IMR-90 (cell line): ENCODE measurements around the gene AP3D1. TPM values are rescaled to one million over a fixed set of nuclear protein-coding genes. Genes with fewer than 3 reads are reported as not detected.

Experiments used
- ATAC-seq: fragments of 200-7000 bp; cut with Tn5 transposase; 2 replicates; pipeline ENCODE4 v1.9.1; 2020; ENCODE audit warnings: low read depth, mild to moderate bottlenecking, moderate library complexity
- BruUV-seq: library from RNA; stranded (reverse); fragments of 400-500 nt; replicated peaks from 2 replicates; lab custom pipeline; 2021; lab: Mats Ljungman, UMichigan
- CTCF ChIA-PET: fragments of 300-600 bp; formaldehyde crosslinking; extraction: SDS; loops from one replicate; lab custom pipeline; 2021; ENCODE audit warnings: antibody characterized with exemption; lab: Yijun Ruan, JAX
- POLR2A ChIA-PET: fragments of 300-600 bp; sonication (Branson Sonifier 250); formaldehyde crosslinking; loops from one replicate; lab custom pipeline; 2022; ENCODE audit warnings: antibody characterized with exemption; ENCODE audit not compliant: unreplicated experiment; lab: Charles Lee
- DNase-seq: peaks from one replicate; pipeline ENCODE4 v3.0.0; 2013
- H2AFZ ChIP-seq: replicated peaks from 2 replicates; pipeline ENCODE3; 2013; ENCODE audit warnings: low read length, mild to moderate bottlenecking; ENCODE audit not compliant: poor library complexity
- H2AK5ac ChIP-seq: 2 replicates; pipeline ENCODE4 v1.6.1; 2013; ENCODE audit warnings: low read depth, low read length, inconsistent platforms
- H2AK9ac ChIP-seq: replicated peaks from 2 replicates; pipeline ENCODE3; 2013; ENCODE audit warnings: mild to moderate bottlenecking, low read depth, low read length, moderate library complexity; ENCODE audit not compliant: poor library complexity
- H2BK120ac ChIP-seq: 2 replicates; pipeline ENCODE4 v1.6.1; 2013; ENCODE audit warnings: low read depth, low read length, inconsistent platforms
- H2BK15ac ChIP-seq: 3 replicates; pipeline ENCODE4 v1.6.1; 2013; ENCODE audit warnings: low read depth, low read length, inconsistent platforms
- H2BK20ac ChIP-seq: 2 replicates; pipeline ENCODE4 v1.6.1; 2013; ENCODE audit warnings: low read depth, mild to moderate bottlenecking, inconsistent platforms, low read length, moderate library complexity
- H2BK5ac ChIP-seq: 2 replicates; pipeline ENCODE4 v1.6.1; 2013; ENCODE audit warnings: mild to moderate bottlenecking, low read depth, low read length, inconsistent platforms; ENCODE audit not compliant: poor library complexity, severe bottlenecking
- H3K14ac ChIP-seq: replicated peaks from 2 replicates; pipeline ENCODE4 v1.6.1; 2013; ENCODE audit warnings: low read depth, low read length, inconsistent platforms
- H3K18ac ChIP-seq: 2 replicates; pipeline ENCODE4 v1.6.1; 2013; ENCODE audit warnings: low read depth, low read length, control low read depth
- H3K23ac ChIP-seq: 2 replicates; pipeline ENCODE4 v1.6.1; 2013; ENCODE audit warnings: low read depth, low read length, inconsistent platforms
- H3K27ac ChIP-seq: 2 replicates; pipeline ENCODE4 v1.5.1; 2013; ENCODE audit warnings: mild to moderate bottlenecking, control low read depth, low read length; ENCODE audit not compliant: insufficient read depth
- H3K27me3 ChIP-seq: 2 replicates; pipeline ENCODE4 v1.6.1; 2013; ENCODE audit warnings: low read length; ENCODE audit not compliant: control insufficient read depth, insufficient read depth
- H3K36me3 ChIP-seq: 2 replicates; pipeline ENCODE4 v1.6.1; 2013; ENCODE audit warnings: low read length, mixed read lengths; ENCODE audit not compliant: control insufficient read depth, insufficient read depth
- H3K4ac ChIP-seq: 2 replicates; pipeline ENCODE4 v1.6.1; 2013; ENCODE audit warnings: low read depth, low read length, inconsistent platforms
- H3K4me1 ChIP-seq: 2 replicates; pipeline ENCODE4 v1.6.1; 2013; ENCODE audit warnings: low read length, mixed read lengths; ENCODE audit not compliant: control insufficient read depth, insufficient read depth
- H3K4me2 ChIP-seq: 2 replicates; pipeline ENCODE4 v1.6.1; 2013; ENCODE audit warnings: low read depth, mild to moderate bottlenecking, control low read depth, low read length, moderate library complexity
- H3K4me3 ChIP-seq: 2 replicates; pipeline ENCODE4 v1.5.1; 2013; ENCODE audit warnings: low read depth, mild to moderate bottlenecking, control low read depth, low read length, moderate library complexity; ENCODE audit not compliant: insufficient read depth
- H3K56ac ChIP-seq: 2 replicates; pipeline ENCODE4 v1.6.1; 2013; ENCODE audit warnings: low read length, inconsistent platforms; ENCODE audit not compliant: insufficient read depth; ENCODE audit errors: extremely low read depth
- H3K79me1 ChIP-seq, 2 experiments: 2 replicates each; pipeline ENCODE4 v1.6.1; 2013; ENCODE audit warnings: low read length in 2 of 2, inconsistent platforms in 1 of 2, low read depth in 1 of 2
- H3K9ac ChIP-seq: 2 replicates; pipeline ENCODE4 v1.6.1; 2013; ENCODE audit warnings: low read depth, low read length, control low read depth
- H3K9me1 ChIP-seq: 2 replicates; pipeline ENCODE4 v1.6.1; 2013; ENCODE audit warnings: low read length, inconsistent platforms; ENCODE audit not compliant: insufficient read depth
- H3K9me3 ChIP-seq: 2 replicates; pipeline ENCODE4 v1.6.1; 2013; ENCODE audit warnings: low read length; ENCODE audit not compliant: control insufficient read depth, insufficient read depth
- H4K20me1 ChIP-seq: 2 replicates; pipeline ENCODE4 v1.6.1; 2013; ENCODE audit warnings: low read length, inconsistent platforms; ENCODE audit not compliant: insufficient read depth
- H4K5ac ChIP-seq: 2 replicates; pipeline ENCODE4 v1.6.1; 2013; ENCODE audit warnings: mild to moderate bottlenecking, low read depth, low read length, control low read depth
- H4K8ac ChIP-seq, 2 experiments: 2 replicates each; pipeline ENCODE4 v1.6.1; 2013; ENCODE audit warnings: low read depth in 2 of 2, low read length in 2 of 2, control low read depth in 1 of 2, inconsistent platforms in 1 of 2
- H4K91ac ChIP-seq: 2 replicates; pipeline ENCODE4 v1.6.1; 2013; ENCODE audit warnings: low read depth, low read length, inconsistent platforms; ENCODE audit not compliant: insufficient read depth
- BHLHE40 ChIP-seq: fragments of 150-350 bp; IDR thresholded peaks from 2 replicates; pipeline ENCODE4 v1.6.1; 2016; ENCODE audit warnings: mild to moderate bottlenecking, low read depth, low read length
- CEBPB ChIP-seq: IDR thresholded peaks from 2 replicates; pipeline ENCODE4 v1.6.1; 2012; ENCODE audit warnings: low read depth, low read length, improper control_type of control experiment
- MAFK ChIP-seq: IDR thresholded peaks from 2 replicates; pipeline ENCODE4 v1.6.1; 2012; ENCODE audit warnings: low read depth, low read length, improper control_type of control experiment
- MAZ ChIP-seq: IDR thresholded peaks from 2 replicates; pipeline ENCODE4 v1.6.1; 2012; ENCODE audit warnings: low read depth, mild to moderate bottlenecking, low read length, improper control_type of control experiment, moderate library complexity, borderline replicate concordance
- RCOR1 ChIP-seq: IDR thresholded peaks from 2 replicates; pipeline ENCODE4 v1.6.1; 2012; ENCODE audit warnings: mild to moderate bottlenecking, low read length, improper control_type of control experiment; ENCODE audit not compliant: insufficient replicate concordance
- WGBS, 2 experiments: methylation state at CpG; one replicate each; pipeline versions ENCODE4 v1.1.5 to v1.1.7; 2013; ENCODE audit warnings: missing lambda C conversion rate in 2 of 2; ENCODE audit not compliant: insufficient read length in 1 of 2; ENCODE audit errors: extremely low coverage in 2 of 2; 5-methylcytosine and 5-hydroxymethylcytosine counted together
- dilution Hi-C: fragments of 300-500 bp; cut with HindIII; formaldehyde crosslinking; loops from one replicate; pipeline ENCODE4 v1.14.3; 2018; ENCODE audit warnings: low sequenced_read_pairs; ENCODE audit not compliant: unreplicated experiment
- in situ Hi-C: fragments of 300-500 bp; cut with MboI; formaldehyde crosslinking; loops from 3 replicates; pipeline ENCODE4 v1.14.3; 2019; ENCODE audit warnings: low sequenced_read_pairs, inconsistent platforms, mixed read lengths
- intact Hi-C: fragments of 100-400 bp; cut with micrococcal nuclease; formaldehyde crosslinking; loops from 2 replicates; pipeline ENCODE4 v1.10.0; 2022
- polyA plus RNA-seq, 3 experiments: library from polyadenylated mRNA; depleted of rRNA; stranded (reverse); fragments of >200 nt; gene quantifications; 2 replicates each; pipeline ENCODE4 v1.2.3, GENCODE V29; 2012; ENCODE audit warnings: low replicate concordance in 1 of 3
- total RNA-seq: library from RNA; depleted of rRNA; stranded (reverse); fragments of >200 nt; gene quantifications from 2 replicates; pipeline ENCODE4 v1.2.3, GENCODE V29; 2012
- TF ChIP-seq, protein P1 (sequence below): conservative IDR thresholded peaks from 2 replicates; pipeline ENCODE4 v1.5.1; 2012; ENCODE audit warnings: mild to moderate bottlenecking, low read depth, low read length, improper control_type of control experiment

Gene AP3D1
- total and polyA plus RNA-seq, 2 of the 4 experiments (the other 2 are of a cell fraction) = 75.3 to 129 TPM

DNA sequence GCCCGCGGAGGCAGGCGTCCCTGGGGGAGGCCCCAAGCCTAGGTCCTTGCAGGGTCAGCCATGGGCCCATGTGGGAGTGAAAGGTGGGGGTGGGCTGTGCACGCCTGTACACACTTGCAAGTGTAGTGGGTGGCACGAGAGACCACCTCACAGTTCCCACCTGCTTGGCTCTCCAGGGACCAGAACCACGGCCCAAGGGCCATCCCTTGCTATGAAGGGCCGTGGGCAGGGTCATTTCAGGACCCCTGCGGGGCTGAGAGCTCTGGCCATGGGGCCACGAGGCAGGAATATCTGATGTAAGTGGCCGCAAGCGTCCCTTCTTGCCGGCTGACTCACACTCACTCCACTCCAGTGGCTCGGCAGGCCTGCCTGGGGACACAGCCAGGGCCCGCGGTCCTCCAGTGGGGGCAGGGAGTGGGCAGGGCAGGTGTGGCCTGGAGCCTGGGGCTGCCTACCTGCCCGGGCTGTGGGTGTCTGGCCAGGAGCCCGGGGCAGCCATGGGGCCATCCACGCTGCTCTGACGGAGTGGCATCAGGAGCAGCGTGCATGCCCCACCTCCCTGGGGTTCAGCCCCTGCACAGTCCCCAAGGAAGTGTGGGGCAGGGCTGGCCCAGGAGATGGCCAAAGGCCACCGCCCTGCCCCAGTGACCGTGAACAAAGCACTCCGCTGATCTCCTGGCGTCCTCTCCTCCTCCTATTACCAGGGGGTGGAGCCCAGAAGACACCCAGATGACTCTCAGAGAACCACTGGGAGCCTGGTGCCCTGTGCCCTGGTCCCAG is 91.8 kb downstream of the AP3D1 start:
- H3K9me1 ChIP-seq = peaks cover 15% of the 10 kb centered on the region
- H2AFZ ChIP-seq = peak overlapping the region; percentile 79
- H3K14ac ChIP-seq = peak overlapping the region; percentile 95
- ChIA-PET POLR2A (no interaction called here), CTCF (no interaction called here)
- TF ChIP-seq MAFK (no peak), CEBPB (peak; percentile 89), MAZ (no peak), BHLHE40 (no peak), RCOR1 (no peak)
- TF ChIP-seq, protein P1, sequence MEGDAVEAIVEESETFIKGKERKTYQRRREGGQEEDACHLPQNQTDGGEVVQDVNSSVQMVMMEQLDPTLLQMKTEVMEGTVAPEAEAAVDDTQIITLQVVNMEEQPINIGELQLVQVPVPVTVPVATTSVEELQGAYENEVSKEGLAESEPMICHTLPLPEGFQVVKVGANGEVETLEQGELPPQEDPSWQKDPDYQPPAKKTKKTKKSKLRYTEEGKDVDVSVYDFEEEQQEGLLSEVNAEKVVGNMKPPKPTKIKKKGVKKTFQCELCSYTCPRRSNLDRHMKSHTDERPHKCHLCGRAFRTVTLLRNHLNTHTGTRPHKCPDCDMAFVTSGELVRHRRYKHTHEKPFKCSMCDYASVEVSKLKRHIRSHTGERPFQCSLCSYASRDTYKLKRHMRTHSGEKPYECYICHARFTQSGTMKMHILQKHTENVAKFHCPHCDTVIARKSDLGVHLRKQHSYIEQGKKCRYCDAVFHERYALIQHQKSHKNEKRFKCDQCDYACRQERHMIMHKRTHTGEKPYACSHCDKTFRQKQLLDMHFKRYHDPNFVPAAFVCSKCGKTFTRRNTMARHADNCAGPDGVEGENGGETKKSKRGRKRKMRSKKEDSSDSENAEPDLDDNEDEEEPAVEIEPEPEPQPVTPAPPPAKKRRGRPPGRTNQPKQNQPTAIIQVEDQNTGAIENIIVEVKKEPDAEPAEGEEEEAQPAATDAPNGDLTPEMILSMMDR = no peak
- DNase-seq (peak; percentile 61), ATAC-seq (no peak)
- peak overlapping the region; percentile 93 to 98 for H4K8ac ChIP-seq
- peak overlapping the region; percentile 98 for H3K4ac ChIP-seq
- peak overlapping the region; percentile 74; the same call in 1 of the 2 replicates for H3K56ac ChIP-seq
- peak overlapping the region; percentile 89; the same call in 2 of the 3 replicates for H2BK15ac ChIP-seq
- peaks cover 32% of the 10 kb centered on the region for H3K4me1 ChIP-seq
- H4K20me1 ChIP-seq = no peaks in the 10 kb centered on the region
- intact Hi-C loops = no loop called here
- no peak overlapping the region for H3K4me3 ChIP-seq
- no peaks in the 10 kb centered on the region for H3K36me3 ChIP-seq
- peak overlapping the region; percentile 89 for H2AK5ac ChIP-seq
- H4K5ac ChIP-seq = peak overlapping the region; percentile 98
- H3K79me1 ChIP-seq = peaks cover 5 to 39% of the 10 kb centered on the region in 2 experiments; a peak in 3 of 4 replicates
- H3K23ac ChIP-seq = peak overlapping the region; percentile 92
- 51% methylated on average over 3 of the region's 24 CpGs; no CpG with 5 or more reads in 1 of the 2 experiments for WGBS, 2 experiments
- H2BK5ac ChIP-seq = peak overlapping the region; percentile 96
- H2AK9ac ChIP-seq = peak overlapping the region; percentile 98
- no peaks in the 10 kb centered on the region for H3K9me3 ChIP-seq
- H3K4me2 ChIP-seq = no peak overlapping the region; the same call in 1 of the 2 replicates
- H2BK120ac ChIP-seq = peak overlapping the region; percentile 96
- peak overlapping the region; percentile 97 for H4K91ac ChIP-seq
- H3K18ac ChIP-seq = peak overlapping the region; percentile 37
- peak overlapping the region; percentile 93 for H3K27ac ChIP-seq
- H3K9ac ChIP-seq = peak overlapping the region; percentile 27; the same call in 1 of the 2 replicates
- peak overlapping the region; percentile 92 for H2BK20ac ChIP-seq
- dilution Hi-C loops = no loop called here
- BruUV-seq = no TSS peak
- no peaks in the 10 kb centered on the region for H3K27me3 ChIP-seq
- in situ Hi-C loops = no loop called here
